Muscle layer of duodenum (tissue), 2 donors: Measurements from ENCODE around the gene ACTMAP.
A peak's percentile ranks its signal among the peaks of the same experiment; 100 is the strongest.
"Not testable (repeated sequence)": the region's sequence is repeated elsewhere in the genome, so short reads cannot be mapped to it uniquely, and the experiment has no call there.

Experiments used
- H3K27ac ChIP-seq: one replicate; pipeline ENCODE4 v1.7.0; 2013; ENCODE audit warnings: mild to moderate bottlenecking, low read length
- H3K27me3 ChIP-seq: one replicate; pipeline ENCODE4 v1.7.0; 2013; ENCODE audit warnings: low read depth, mild to moderate bottlenecking, control low read depth, low read length
- H3K36me3 ChIP-seq, 2 donors: one replicate each; pipeline ENCODE4 v1.7.0; 2013; ENCODE audit warnings: low read length in 2 of 2, control low read depth in 1 of 2, mild to moderate bottlenecking in 1 of 2; ENCODE audit not compliant: insufficient read depth in 2 of 2, control insufficient read depth in 1 of 2
- H3K4me1 ChIP-seq, 2 donors: one replicate each; pipeline ENCODE4 v1.7.0; 2013; ENCODE audit warnings: low read length in 2 of 2, mild to moderate bottlenecking in 2 of 2, control low read depth in 1 of 2, moderate library complexity in 1 of 2; ENCODE audit not compliant: insufficient read depth in 2 of 2, control insufficient read depth in 1 of 2
- H3K4me3 ChIP-seq, 2 donors: one replicate each; pipeline ENCODE4 v1.7.0; 2013; ENCODE audit warnings: low read length in 2 of 2, low read depth in 1 of 2, mild to moderate bottlenecking in 1 of 2
- H3K9me3 ChIP-seq, 2 donors: one replicate each; pipeline ENCODE4 v1.7.0; 2013; ENCODE audit warnings: low read length in 2 of 2, control low read depth in 1 of 2, mild to moderate bottlenecking in 1 of 2; ENCODE audit not compliant: control insufficient read depth in 1 of 2
- donor health status: healthy.

The ACTMAP gene

GRCh38 chr19:40784146-40784545 lies 33.9 kb upstream of the ACTMAP start:
- not testable (repeated sequence) for H3K27me3 ChIP-seq, H3K27ac ChIP-seq, H3K4me1 ChIP-seq, H3K4me3 ChIP-seq, H3K9me3 ChIP-seq
- peaks cover 0 to 18% of the 10 kb centered on the region in 2 donors for H3K36me3 ChIP-seq

- Histone ChIP-seq H3K4me1 (peaks cover 4 to 5% of the 10 kb centered on the region in 2 donors), H3K27ac (no peak overlapping the region), H3K27me3 (no peaks in the 10 kb centered on the region), H3K9me3 (no peaks in the 10 kb centered on the region), H3K36me3 (peaks cover 0 to 18% of the 10 kb centered on the region in 2 donors), H3K4me3 (no peak overlapping the region)
Observed at GRCh38 chr19:40783711-40784110, 33.4 kb upstream of the ACTMAP start.

- H3K27ac ChIP-seq = no peak overlapping the region
Observed at GRCh38 chr19:40781140-40781539, 30.9 kb upstream of the ACTMAP start.

DNA sequence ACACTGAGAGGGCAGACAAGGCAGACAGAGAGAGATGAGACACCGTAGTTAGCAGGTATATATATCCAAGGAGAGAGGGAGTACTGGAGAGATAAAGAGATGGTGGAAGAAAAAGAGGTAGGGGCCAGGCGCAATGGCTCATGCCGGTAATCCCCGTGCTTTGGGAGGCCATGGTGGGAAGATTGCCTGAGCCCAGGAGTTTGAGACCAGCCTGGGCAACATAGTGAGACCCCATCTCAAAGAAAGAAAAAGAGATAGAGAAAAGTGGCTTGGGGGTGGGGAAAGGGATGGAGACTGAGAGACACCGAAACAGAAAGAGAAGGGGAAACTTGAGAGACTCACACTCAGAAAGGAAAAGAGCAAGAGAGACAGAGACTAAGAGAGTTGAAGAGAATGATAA lies 30.3 kb upstream of the ACTMAP start:
- Histone ChIP-seq H3K4me3 (no peak overlapping the region), H3K4me1 (peaks cover 9 to 14% of the 10 kb centered on the region in 2 donors), H3K36me3 (peaks cover 0 to 3% of the 10 kb centered on the region in 2 donors), H3K27me3 (no peaks in the 10 kb centered on the region), H3K27ac (no peak overlapping the region), H3K9me3 (no peaks in the 10 kb centered on the region)

More at GRCh38 chr19:40781140-40781539, 30.9 kb upstream of the ACTMAP start:
- Histone ChIP-seq H3K27me3 (no peaks in the 10 kb centered on the region), H3K4me3 (no peak overlapping the region), H3K36me3 (peaks cover 0 to 3% of the 10 kb centered on the region in 2 donors), H3K4me1 (peaks cover 9 to 14% of the 10 kb centered on the region in 2 donors), H3K9me3 (no peaks in the 10 kb centered on the region)

DNA sequence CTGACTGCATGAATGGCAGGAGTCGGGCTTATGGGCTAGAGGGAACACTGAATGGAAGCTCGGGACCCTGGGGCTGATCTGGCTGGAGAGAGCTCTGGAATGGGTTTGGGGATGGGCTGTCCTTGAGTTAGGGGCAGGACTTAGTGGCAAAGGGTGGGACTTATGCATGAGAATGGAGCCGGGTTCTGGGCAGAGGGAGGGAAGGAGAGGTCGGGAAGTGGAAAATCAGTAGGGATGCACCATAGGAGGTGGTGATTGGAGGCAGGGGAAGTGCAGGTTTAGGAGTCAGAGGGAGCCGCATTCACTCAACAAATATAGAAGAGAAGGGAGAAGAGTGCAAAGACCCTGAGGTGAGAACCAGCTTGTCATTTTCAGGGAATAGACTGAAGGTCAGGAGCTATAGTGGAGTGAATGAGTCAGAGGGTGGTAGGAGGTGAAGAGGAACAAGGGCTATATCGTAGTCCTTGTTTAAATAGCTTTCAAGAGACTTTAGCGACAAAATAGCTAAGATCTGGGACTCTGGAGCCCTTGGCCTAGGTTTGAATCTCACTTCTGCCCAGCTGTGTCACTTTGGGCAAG lies 28.5 kb upstream of the ACTMAP start:
- Histone ChIP-seq H3K27ac (peak overlapping the region; percentile 99), H3K36me3 (peaks cover 0 to 3% of the 10 kb centered on the region in 2 donors), H3K9me3 (no peaks in the 10 kb centered on the region), H3K27me3 (no peaks in the 10 kb centered on the region), H3K4me1 (peaks cover 9 to 14% of the 10 kb centered on the region in 2 donors), H3K4me3 (peak overlapping the region; percentile 62 to 95)

GRCh38 chr19:40777937-40778705 lies 27.8 kb upstream of the ACTMAP start, which contains the start of gene RAB4B:
RAB4B (plus strand) TSS chr19:40778247; CDS start chr19:40778376, 129 bp downstream.
- H3K27ac ChIP-seq = peak within 1 kb of the TSS; percentile 99
- H3K4me1 ChIP-seq = peaks cover 9 to 14% of the 10 kb centered on the region in 2 donors
- no peaks in the 10 kb centered on the region for H3K27me3 ChIP-seq
- peak within 1 kb of the TSS; percentile 62 to 95 for H3K4me3 ChIP-seq
- H3K36me3 ChIP-seq = peaks cover 0 to 3% of the 10 kb centered on the region in 2 donors
- H3K9me3 ChIP-seq = no peaks in the 10 kb centered on the region

DNA sequence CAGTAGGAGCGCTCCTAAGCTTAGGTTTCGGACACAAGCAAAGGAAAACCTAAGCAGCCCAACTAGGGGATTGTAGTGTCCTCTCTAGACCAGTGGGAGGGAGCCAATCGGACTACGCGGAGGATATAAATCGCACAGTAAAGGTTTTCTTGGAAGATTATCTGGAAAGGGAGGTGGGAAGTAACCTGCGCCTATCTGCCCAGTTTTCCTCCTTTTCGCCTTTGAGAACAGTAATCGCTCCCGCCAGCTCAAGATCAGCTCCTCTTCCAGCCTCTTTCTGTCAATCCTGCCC lies 27.3 kb upstream of the ACTMAP start:
- Histone ChIP-seq H3K4me1 (peaks cover 9 to 14% of the 10 kb centered on the region in 2 donors), H3K9me3 (no peaks in the 10 kb centered on the region), H3K4me3 (peak overlapping the region; percentile 62 to 95), H3K36me3 (peaks cover 0 to 3% of the 10 kb centered on the region in 2 donors), H3K27ac (peak overlapping the region; percentile 99), H3K27me3 (no peaks in the 10 kb centered on the region)

- peak overlapping the region; percentile 62 to 95 for H3K4me3 ChIP-seq
- peaks cover 9 to 14% of the 10 kb centered on the region in 2 donors for H3K4me1 ChIP-seq
- peak overlapping the region; percentile 99 for H3K27ac ChIP-seq
- no peaks in the 10 kb centered on the region for H3K27me3 ChIP-seq
- no peaks in the 10 kb centered on the region for H3K9me3 ChIP-seq
- peaks cover 0 to 3% of the 10 kb centered on the region in 2 donors for H3K36me3 ChIP-seq
Observed at GRCh38 chr19:40776932-40777644, 26.8 kb upstream of the ACTMAP start.

DNA sequence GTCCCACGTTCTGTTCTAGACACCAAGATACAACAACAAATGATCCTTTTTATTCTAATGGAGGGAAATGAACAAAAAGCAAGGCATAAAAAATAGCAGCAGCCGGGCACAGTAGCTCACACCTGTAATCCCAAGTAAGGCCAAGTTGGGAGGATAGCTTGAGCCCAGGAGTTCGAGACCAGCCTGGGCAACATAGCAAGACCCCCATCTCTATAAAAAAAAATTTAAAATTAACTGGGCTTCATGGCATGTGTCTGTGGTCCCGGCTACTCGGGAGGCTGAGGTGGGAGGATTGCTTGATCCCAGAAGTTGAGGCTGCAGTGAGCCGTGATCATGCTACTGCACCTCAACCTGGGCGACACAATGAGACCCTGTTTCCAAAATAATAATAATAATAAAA lies 26.1 kb upstream of the ACTMAP start:
- peaks cover 0 to 3% of the 10 kb centered on the region in 2 donors for H3K36me3 ChIP-seq
- no peaks in the 10 kb centered on the region for H3K9me3 ChIP-seq
- peak overlapping the region; percentile 99 for H3K27ac ChIP-seq
- no peak overlapping the region for H3K4me3 ChIP-seq
- no peaks in the 10 kb centered on the region for H3K27me3 ChIP-seq
- H3K4me1 ChIP-seq = peaks cover 9 to 14% of the 10 kb centered on the region in 2 donors

DNA sequence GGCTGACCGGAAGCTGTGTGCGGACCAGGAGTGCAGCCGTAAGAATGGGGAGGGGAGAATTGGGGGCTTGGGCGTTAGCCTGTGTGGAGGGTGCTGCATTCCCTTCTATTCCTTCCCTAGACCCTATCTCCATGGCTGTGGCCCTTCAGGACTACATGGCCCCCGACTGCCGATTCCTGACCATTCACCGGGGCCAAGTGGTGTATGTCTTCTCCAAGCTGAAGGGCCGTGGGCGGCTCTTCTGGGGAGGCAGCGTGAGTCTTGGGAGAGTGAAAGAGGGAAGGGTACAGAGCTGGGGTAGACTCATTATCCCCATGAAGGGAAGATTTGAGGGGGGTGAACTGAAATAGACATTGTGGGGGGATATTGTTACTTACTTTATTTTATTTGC lies 25.4 kb upstream of the ACTMAP start:
- Histone ChIP-seq H3K4me1 (peaks cover 9 to 14% of the 10 kb centered on the region in 2 donors), H3K27me3 (no peaks in the 10 kb centered on the region), H3K4me3 (peak overlapping the region in 1 of 2 donors; percentile 12), H3K9me3 (peaks cover 0 to 3% of the 10 kb centered on the region in 2 donors), H3K36me3 (peaks cover 0 to 3% of the 10 kb centered on the region in 2 donors), H3K27ac (no peak overlapping the region)

- peak within 1 kb of the TSS in 1 of 2 donors; percentile 12 for H3K4me3 ChIP-seq
- no peak within 1 kb of the TSS for H3K27ac ChIP-seq
- peaks cover 0 to 3% of the 10 kb centered on the region in 2 donors for H3K9me3 ChIP-seq
- H3K4me1 ChIP-seq = peaks cover 9 to 14% of the 10 kb centered on the region in 2 donors
- H3K27me3 ChIP-seq = no peaks in the 10 kb centered on the region
- H3K36me3 ChIP-seq = peaks cover 0 to 3% of the 10 kb centered on the region in 2 donors
Observed at GRCh38 chr19:40774916-40775631, 24.8 kb upstream of the ACTMAP start, which contains the start of gene MIA. MIA (plus strand) TSS chr19:40775521; CDS start chr19:40775543, 22 bp downstream.
